ENCODE data around the gene HNRNPF. TPM values are rescaled to one million over a fixed set of nuclear protein-coding genes. Genes with fewer than 3 reads are reported as not detected.

The HNRNPF gene
- total RNA-seq, 1 experiment from 2014 or later: 198 TPM

- Mint-ChIP-seq H3K36me3 (ENCODE audit: insufficient read depth, unreplicated experiment) (no peaks in the 10 kb centered on the region), H3K9me3 (ENCODE audit: unreplicated experiment) (no peaks in the 10 kb centered on the region), H3K27ac (ENCODE audit: low read depth, unreplicated experiment) (no peak overlapping the region), H3K4me3 (ENCODE audit: unreplicated experiment) (no peak overlapping the region), H3K4me1 (ENCODE audit: insufficient read depth, unreplicated experiment) (peaks cover 13% of the 10 kb centered on the region), H3K27me3 (ENCODE audit: insufficient read depth, unreplicated experiment) (no peaks in the 10 kb centered on the region)
- intact Hi-C loops (cut with micrococcal nuclease): no loop called here
- no TSS peak for BruUV-seq (replicated peaks)
- ChIA-PET POLR2A (no interaction called here), CTCF (interaction anchor here (0.6 to 7.2 kb wide), 3 partner anchors 19 to 194 kb away, joined by 3 to 117 read pairs (median 3); no protein-coding TSS in a partner anchor)
- no peak for DNase-seq (ENCODE audit: unreplicated experiment)
- TF ChIP-seq CTCF (IDR thresholded peaks at IDR 0.05; ENCODE audit: unreplicated experiment): no peak
These were observed 57.7 kb downstream of the HNRNPF start for GRCh38 chr10:43351301-43351700.

- ChIA-PET CTCF (interaction anchor here (0.5 to 7.2 kb wide), 5 partner anchors 18 to 193 kb away, joined by 3 to 117 read pairs (median 3); no protein-coding TSS in a partner anchor), POLR2A (no interaction called here)
- Mint-ChIP-seq H3K9me3 (ENCODE audit: unreplicated experiment) (no peaks in the 10 kb centered on the region), H3K36me3 (ENCODE audit: insufficient read depth, unreplicated experiment) (no peaks in the 10 kb centered on the region), H3K4me3 (ENCODE audit: unreplicated experiment) (no peak overlapping the region), H3K4me1 (ENCODE audit: insufficient read depth, unreplicated experiment) (peaks cover 7% of the 10 kb centered on the region), H3K27me3 (ENCODE audit: insufficient read depth, unreplicated experiment) (no peaks in the 10 kb centered on the region), H3K27ac (ENCODE audit: low read depth, unreplicated experiment) (no peak overlapping the region)
- DNase-seq (ENCODE audit: unreplicated experiment): no peak
- intact Hi-C loops (cut with micrococcal nuclease): no loop called here
- TF ChIP-seq CTCF (IDR thresholded peaks at IDR 0.05; ENCODE audit: unreplicated experiment): no peak
- no TSS peak for BruUV-seq (replicated peaks)
These were observed 58.3 kb downstream of the HNRNPF start for GRCh38 chr10:43350686-43351085.

GRCh38 chr10:43350156-43350555 lies 58.8 kb downstream of the HNRNPF start:
- Mint-ChIP-seq H3K27me3 (ENCODE audit: insufficient read depth, unreplicated experiment) (no peaks in the 10 kb centered on the region), H3K4me1 (ENCODE audit: insufficient read depth, unreplicated experiment) (peaks cover 5% of the 10 kb centered on the region), H3K27ac (ENCODE audit: low read depth, unreplicated experiment) (no peak overlapping the region), H3K4me3 (ENCODE audit: unreplicated experiment) (no peak overlapping the region), H3K36me3 (ENCODE audit: insufficient read depth, unreplicated experiment) (no peaks in the 10 kb centered on the region), H3K9me3 (ENCODE audit: unreplicated experiment) (no peaks in the 10 kb centered on the region)
- intact Hi-C loops (cut with micrococcal nuclease): no loop called here
- no peak for TF ChIP-seq CTCF (IDR thresholded peaks at IDR 0.05; ENCODE audit: unreplicated experiment)
- no peak for DNase-seq (ENCODE audit: unreplicated experiment)
- no TSS peak for BruUV-seq (replicated peaks)
- POLR2A ChIA-PET: no interaction called here
- CTCF ChIA-PET: interaction anchor here (0.5 to 7.2 kb wide), 3 partner anchors 19 to 58 kb away, joined by 3 to 117 read pairs (median 4); no protein-coding TSS in a partner anchor

GRCh38 chr10:43348511-43349312 lies 60.3 kb downstream of the HNRNPF start:
- H3K27me3 Mint-ChIP-seq (ENCODE audit: insufficient read depth, unreplicated experiment): no peaks in the 10 kb centered on the region
- DNase-seq (ENCODE audit: unreplicated experiment): peak; percentile 82
- H3K27ac Mint-ChIP-seq (ENCODE audit: low read depth, unreplicated experiment): no peak overlapping the region
- H3K4me1 Mint-ChIP-seq (ENCODE audit: insufficient read depth, unreplicated experiment): peaks cover 9% of the 10 kb centered on the region
- intact Hi-C loops (cut with micrococcal nuclease): loop anchor here (1.0 to 2.0 kb wide), 4 partner anchors 55 to 482 kb away; partner anchors contain the start of gene CSGALNACT2
- H3K9me3 Mint-ChIP-seq (ENCODE audit: unreplicated experiment): no peaks in the 10 kb centered on the region
- no peaks in the 10 kb centered on the region for H3K36me3 Mint-ChIP-seq (ENCODE audit: insufficient read depth, unreplicated experiment)
- ChIA-PET POLR2A (interaction anchor here (1.1 to 1.7 kb wide), 2 partner anchors 55 to 57 kb away, joined by 4 to 5 read pairs; no protein-coding TSS in a partner anchor), CTCF (interaction anchor here (0.6 to 7.2 kb wide), 39 partner anchors 8 to 481 kb away, joined by 3 to 117 read pairs (median 3); no protein-coding TSS in a partner anchor)
- no peak overlapping the region for H3K4me3 Mint-ChIP-seq (ENCODE audit: unreplicated experiment)
- TF ChIP-seq CTCF (IDR thresholded peaks at IDR 0.05; ENCODE audit: unreplicated experiment): peak; percentile 92
- BruUV-seq (replicated peaks): no TSS peak

Data from MCF 10A (cell line).